H7 (cell line): ENCODE results near the gene THOC1. TPM values are rescaled to one million over a fixed set of nuclear protein-coding genes. Genes with fewer than 3 reads are reported as not detected.
A peak's percentile ranks its signal among the peaks of the same experiment; 100 is the strongest.

Experiments used
- DNase-seq: peaks from one replicate; pipeline ENCODE4 v3.0.0; 2012
- H3K27me3 ChIP-seq: 2 replicates; pipeline ENCODE4 v1.6.0; 2011; ENCODE audit warnings: mild to moderate bottlenecking, low read length; ENCODE audit not compliant: control insufficient read depth, insufficient read depth
- H3K36me3 ChIP-seq: replicated peaks from 2 replicates; pipeline ENCODE4 v1.5.1; 2011; ENCODE audit warnings: low read length; ENCODE audit not compliant: control insufficient read depth, insufficient read depth
- H3K4me3 ChIP-seq: 2 replicates; pipeline ENCODE4 v1.5.1; 2011; ENCODE audit warnings: low read depth, mild to moderate bottlenecking, control low read depth, low read length, moderate library complexity; ENCODE audit not compliant: insufficient read depth
- total RNA-seq: library from RNA; depleted of rRNA; stranded (reverse); fragments of >200 nt; shearing (Covaris generic); gene quantifications from 2 replicates; pipeline ENCODE4 v1.2.3, GENCODE V29; 2014

The THOC1 gene
- total RNA-seq, 1 experiment from 2014 or later: 53.6 TPM

- Histone ChIP-seq H3K27me3 (no peaks in the 10 kb centered on the region), H3K4me3 (no peak overlapping the region), H3K36me3 (peaks cover 29% of the 10 kb centered on the region)
- no peak for DNase-seq
Measured at GRCh38 chr18:213966-214365, 53.9 kb downstream of the THOC1 start.

DNA sequence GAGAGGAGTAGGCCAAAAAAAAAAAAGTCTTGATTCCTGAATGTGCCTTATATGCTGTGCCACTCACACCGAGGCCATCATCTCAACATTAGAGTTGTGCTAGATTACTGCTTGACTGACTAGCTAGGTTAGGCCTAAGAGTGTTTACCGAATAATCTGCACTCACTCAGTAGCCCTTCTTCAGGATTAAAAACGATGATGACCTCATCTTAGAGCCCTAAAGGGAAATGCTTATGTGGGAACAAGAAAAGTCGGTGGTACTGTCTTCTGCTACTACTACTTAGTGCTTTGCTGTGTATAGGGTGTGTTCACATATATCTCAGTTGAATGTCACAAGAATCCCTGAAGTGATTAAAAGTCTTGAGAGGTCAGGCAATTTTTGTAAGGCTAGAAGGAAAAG is 54.3 kb downstream of the THOC1 start:
- peaks cover 29% of the 10 kb centered on the region for H3K36me3 ChIP-seq

DNA sequence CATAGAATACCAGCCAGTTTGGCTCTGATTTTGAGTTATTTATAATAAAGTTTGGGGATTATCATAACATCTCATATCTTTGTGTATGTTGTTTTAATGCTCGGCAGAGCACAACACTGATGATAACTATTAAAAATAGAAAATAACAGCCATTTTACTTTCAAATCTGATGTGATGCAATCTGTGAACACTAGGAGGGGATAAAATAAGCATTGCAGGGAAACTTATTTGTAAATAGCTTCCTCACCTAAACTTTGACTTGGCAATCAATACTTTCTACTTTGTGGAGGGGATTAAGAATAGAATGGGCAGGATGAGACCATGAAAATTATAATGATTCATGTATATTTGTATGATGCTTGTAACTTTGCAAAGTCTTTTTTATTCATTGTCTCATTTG is 55.1 kb downstream of the THOC1 start:
- DNase-seq: no peak
- H3K4me3 ChIP-seq: no peak overlapping the region
- H3K36me3 ChIP-seq: peaks cover 22% of the 10 kb centered on the region
- no peaks in the 10 kb centered on the region for H3K27me3 ChIP-seq

More for the DNA sequence above, 54.3 kb downstream of the THOC1 start:
- DNase-seq: no peak
- Histone ChIP-seq H3K27me3 (no peaks in the 10 kb centered on the region), H3K4me3 (no peak overlapping the region)

DNA sequence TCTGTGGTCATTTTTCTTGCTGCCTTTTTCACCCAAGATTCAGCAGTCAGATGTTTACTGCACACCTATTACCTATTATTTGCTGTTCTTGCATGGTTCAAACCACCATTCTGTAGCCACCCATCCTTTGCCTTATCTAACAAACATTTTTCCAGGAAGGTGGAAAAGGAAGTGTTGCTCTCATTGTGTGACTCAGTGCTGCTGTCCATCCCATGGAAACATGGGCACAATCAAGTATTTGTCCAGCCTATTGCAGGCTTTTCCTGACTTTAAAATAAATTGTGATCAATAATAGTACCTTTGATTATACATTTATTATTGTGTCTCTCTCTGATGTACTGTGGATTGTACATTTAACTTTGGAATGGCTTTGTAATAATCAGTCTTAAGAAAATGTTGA is 56.3 kb downstream of the THOC1 start:
- no peaks in the 10 kb centered on the region for H3K27me3 ChIP-seq
- DNase-seq: no peak
- no peak overlapping the region for H3K4me3 ChIP-seq
- H3K36me3 ChIP-seq: peaks cover 16% of the 10 kb centered on the region

- Histone ChIP-seq H3K36me3 (peaks cover 19% of the 10 kb centered on the region), H3K4me3 (no peak overlapping the region), H3K27me3 (no peaks in the 10 kb centered on the region)
- DNase-seq: peak; percentile 4
Measured at GRCh38 chr18:210733-211132, 57.1 kb downstream of the THOC1 start.

DNA sequence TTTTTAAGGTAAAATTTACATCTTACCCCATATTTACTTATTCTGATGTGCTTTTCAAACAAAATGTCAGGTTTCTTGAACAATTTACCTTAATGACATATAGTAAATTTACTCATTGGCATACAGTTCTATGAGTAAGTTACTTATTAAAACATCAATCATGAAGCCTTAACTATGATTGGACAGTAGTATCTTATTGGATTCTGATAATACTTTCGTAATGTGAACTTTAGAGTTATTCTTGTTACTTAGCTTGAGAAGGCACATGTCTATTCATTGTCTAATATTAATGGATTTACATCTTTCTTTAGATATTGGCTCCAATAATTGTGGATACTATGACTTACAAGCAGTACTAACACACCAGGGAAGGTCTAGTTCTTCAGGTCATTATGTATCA is 57.8 kb downstream of the THOC1 start:
- Histone ChIP-seq H3K4me3 (no peak overlapping the region), H3K27me3 (no peaks in the 10 kb centered on the region), H3K36me3 (peaks cover 21% of the 10 kb centered on the region)
- no peak for DNase-seq

GRCh38 chr18:199768-200167 is 68.1 kb downstream of the THOC1 start:
- H3K36me3 ChIP-seq: peaks cover 18% of the 10 kb centered on the region
- no peak overlapping the region for H3K4me3 ChIP-seq
- H3K27me3 ChIP-seq: no peaks in the 10 kb centered on the region

GRCh38 chr18:199214-199613 is 68.6 kb downstream of the THOC1 start:
- Histone ChIP-seq H3K36me3 (peaks cover 17% of the 10 kb centered on the region), H3K4me3 (no peak overlapping the region), H3K27me3 (no peaks in the 10 kb centered on the region)
- DNase-seq: no peak

More at GRCh38 chr18:199768-200167, 68.1 kb downstream of the THOC1 start:
- DNase-seq: no peak

GRCh38 chr18:195651-196050 is 72.2 kb downstream of the THOC1 start:
- no peak for DNase-seq
- no peak overlapping the region for H3K4me3 ChIP-seq

DNA sequence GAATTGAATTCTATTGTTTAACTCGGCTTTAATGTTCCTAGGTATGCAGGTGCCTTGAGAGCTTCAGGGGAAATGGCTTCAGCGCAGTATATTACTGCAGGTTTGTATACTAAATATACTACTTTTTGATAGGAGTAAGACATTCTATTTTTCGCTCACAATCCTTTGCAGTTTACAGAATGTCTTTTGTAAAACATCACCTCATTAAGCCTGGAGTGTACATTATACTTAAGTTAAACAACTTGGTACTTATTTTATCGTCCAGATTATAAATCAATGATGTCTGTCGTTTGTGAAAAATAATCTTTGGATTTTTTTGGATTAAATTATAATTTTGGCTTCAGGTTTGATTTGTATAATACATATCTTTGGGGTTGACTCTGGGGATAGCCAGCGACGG is 75.0 kb downstream of the THOC1 start:
- no peaks in the 10 kb centered on the region for H3K36me3 ChIP-seq
- DNase-seq: no peak
- H3K27me3 ChIP-seq: no peaks in the 10 kb centered on the region
- H3K4me3 ChIP-seq: no peak overlapping the region

More at GRCh38 chr18:195651-196050, 72.2 kb downstream of the THOC1 start:
- H3K36me3 ChIP-seq: peaks cover 10% of the 10 kb centered on the region
- no peaks in the 10 kb centered on the region for H3K27me3 ChIP-seq

GRCh38 chr18:191725-192124 is 76.1 kb downstream of the THOC1 start:
- Histone ChIP-seq H3K36me3 (no peaks in the 10 kb centered on the region), H3K27me3 (no peaks in the 10 kb centered on the region), H3K4me3 (no peak overlapping the region)
- DNase-seq: no peak

DNA sequence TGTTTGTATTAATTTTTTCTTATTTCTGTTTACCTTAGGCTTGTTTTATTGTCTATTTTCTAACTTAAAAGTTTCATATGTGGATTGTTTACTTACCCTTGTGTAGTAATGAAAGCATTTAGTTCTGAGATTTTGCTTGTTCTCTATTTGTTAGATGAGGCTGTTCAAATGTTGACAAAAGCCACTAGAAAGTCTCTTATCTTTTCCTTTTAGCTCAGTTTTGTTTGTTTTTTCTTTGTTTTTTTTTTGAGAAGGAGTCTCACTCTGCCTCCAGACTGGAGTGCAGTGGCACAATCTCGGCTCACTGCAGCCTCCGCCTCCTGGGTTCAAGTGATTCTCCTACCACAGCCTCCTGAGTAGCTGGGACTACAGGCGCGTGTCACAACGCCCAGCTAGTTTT is 78.6 kb downstream of the THOC1 start:
- Histone ChIP-seq H3K27me3 (no peaks in the 10 kb centered on the region), H3K36me3 (no peaks in the 10 kb centered on the region), H3K4me3 (no peak overlapping the region)
- DNase-seq: no peak

DNA sequence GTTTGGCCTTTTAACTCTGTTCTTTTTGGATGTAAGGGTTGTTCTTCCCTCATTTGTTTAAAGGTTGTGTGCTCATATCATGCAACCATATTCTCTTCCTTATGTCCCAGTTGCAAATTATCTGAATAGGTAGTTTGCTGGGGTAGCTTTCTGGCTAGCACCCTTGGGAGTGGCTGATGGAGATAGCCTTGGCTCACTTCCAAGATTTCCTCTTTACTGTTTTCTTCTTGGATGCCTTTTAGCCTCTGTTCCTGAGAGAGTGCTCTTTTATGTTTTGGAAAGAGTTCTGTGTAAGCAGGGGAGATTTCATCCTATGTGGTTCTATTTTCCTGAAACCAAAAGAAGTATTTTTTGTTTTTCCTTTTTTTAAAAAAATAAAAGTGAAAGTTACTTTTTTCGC is 84.1 kb downstream of the THOC1 start:
- Histone ChIP-seq H3K36me3 (peaks cover 6% of the 10 kb centered on the region), H3K4me3 (no peak overlapping the region), H3K27me3 (no peaks in the 10 kb centered on the region)
- DNase-seq: no peak

- Histone ChIP-seq H3K36me3 (peaks cover 6% of the 10 kb centered on the region), H3K27me3 (no peaks in the 10 kb centered on the region), H3K4me3 (no peak overlapping the region)
- DNase-seq: no peak
Measured at GRCh38 chr18:181711-182110, 86.1 kb downstream of the THOC1 start.

- DNase-seq: no peak
- H3K27me3 ChIP-seq: no peaks in the 10 kb centered on the region
- peaks cover 6% of the 10 kb centered on the region for H3K36me3 ChIP-seq
- H3K4me3 ChIP-seq: no peak overlapping the region
Measured at GRCh38 chr18:179499-179898, 88.3 kb downstream of the THOC1 start.

DNA sequence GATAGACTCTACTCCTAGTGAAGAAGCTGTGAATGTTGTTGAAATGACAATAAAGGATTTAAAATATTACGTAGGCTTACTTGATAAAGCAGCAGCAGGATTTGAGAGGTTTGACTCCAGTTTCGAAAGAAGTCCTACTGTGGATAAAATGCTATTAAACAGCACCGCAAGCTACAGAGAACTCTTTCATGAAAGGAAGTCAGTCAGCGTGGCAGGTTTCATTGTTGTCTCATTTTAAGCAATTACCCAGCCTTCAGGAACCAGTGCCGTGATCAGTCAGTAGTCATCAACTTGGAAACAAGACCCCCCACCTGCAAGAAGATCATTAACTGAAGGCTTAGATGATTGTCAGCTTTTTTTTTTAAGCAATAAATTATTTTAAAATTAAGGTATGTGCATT is 95.5 kb downstream of the THOC1 start:
- DNase-seq: no peak
- Histone ChIP-seq H3K27me3 (no peaks in the 10 kb centered on the region), H3K36me3 (peaks cover 4% of the 10 kb centered on the region), H3K4me3 (no peak overlapping the region)
